Endodermal cell (in vitro differentiated cells): ENCODE data around the gene DUSP5. TPM values are rescaled to one million over a fixed set of nuclear protein-coding genes. Genes with fewer than 3 reads are reported as not detected.
A peak's percentile ranks its signal among the peaks of the same experiment; 100 is the strongest.

Source experiments
- DNase-seq: peaks from one replicate; pipeline ENCODE4 v3.0.0-alpha.2; 2017
- H3K27ac ChIP-seq: 2 replicates; pipeline ENCODE4 v1.5.1; 2013; ENCODE audit warnings: mild to moderate bottlenecking, low read depth, low read length, moderate library complexity
- H3K27me3 ChIP-seq: 2 replicates; pipeline ENCODE4 v1.6.1; 2013; ENCODE audit warnings: mild to moderate bottlenecking, low read length, moderate library complexity; ENCODE audit not compliant: insufficient read depth, control insufficient read depth, poor library complexity, severe bottlenecking
- H3K36me3 ChIP-seq: 2 replicates; pipeline ENCODE4 v1.7.0; 2013; ENCODE audit warnings: mild to moderate bottlenecking, low read length, moderate library complexity; ENCODE audit not compliant: control insufficient read depth, insufficient read depth
- H3K4me1 ChIP-seq: one replicate; pipeline ENCODE4 v1.7.0; 2013; ENCODE audit warnings: low read length; ENCODE audit not compliant: control insufficient read depth, insufficient read depth
- H3K4me3 ChIP-seq: 2 replicates; pipeline ENCODE4 v1.5.1; 2013; ENCODE audit warnings: mild to moderate bottlenecking, low read length, moderate library complexity
- H3K9ac ChIP-seq: 2 replicates; pipeline ENCODE4 v1.6.1; 2013; ENCODE audit warnings: mild to moderate bottlenecking, low read length, moderate library complexity; ENCODE audit not compliant: poor library complexity, severe bottlenecking; ENCODE audit errors: extremely low read depth
- H3K9me3 ChIP-seq: 2 replicates; pipeline ENCODE4 v1.6.1; 2013; ENCODE audit warnings: mild to moderate bottlenecking, low read length, moderate library complexity; ENCODE audit not compliant: control insufficient read depth
- H3K27ac Mint-ChIP-seq: 2 replicates; pipeline ENCODE4 v1.8.0; 2020; ENCODE audit warnings: mixed read lengths
- H3K27me3 Mint-ChIP-seq: 2 replicates; pipeline ENCODE4 v1.8.0; 2021; ENCODE audit warnings: mild to moderate bottlenecking, mixed read lengths; ENCODE audit not compliant: insufficient read depth
- H3K36me3 Mint-ChIP-seq: 2 replicates; pipeline ENCODE4 v1.8.0; 2020; ENCODE audit warnings: low read depth, mixed read lengths
- H3K4me1 Mint-ChIP-seq: 2 replicates; pipeline ENCODE4 v1.8.0; 2020; ENCODE audit warnings: mixed read lengths
- H3K4me3 Mint-ChIP-seq: 2 replicates; pipeline ENCODE4 v1.8.0; 2020; ENCODE audit warnings: mild to moderate bottlenecking, moderate library complexity, mixed read lengths
- H3K9me3 Mint-ChIP-seq: 2 replicates; pipeline ENCODE4 v1.8.0; 2020; ENCODE audit warnings: mild to moderate bottlenecking, mixed read lengths
- WGBS, 2 experiments: methylation state at CpG; one replicate each; pipeline versions ENCODE4 v1.1.5 to v1.1.7; 2013; ENCODE audit warnings: missing lambda C conversion rate in 2 of 2, mixed read lengths in 1 of 2; ENCODE audit not compliant: insufficient coverage in 1 of 2, insufficient read length in 1 of 2; 5-methylcytosine and 5-hydroxymethylcytosine counted together
- total RNA-seq, 2 donors: library from RNA; stranded (reverse); fragmentation: NEBNext Ultra II Directional in 1 of 2; extraction: Animal tissue kit (Norgen Biotek cat#: 25700) in 1 of 2; gene quantifications; 2 replicates in 1 of 2; 3 replicates in 1 of 2; pipeline ENCODE4 v1.2.1, GENCODE V29; 2021
- TF ChIP-seq, protein P1 (sequence below): fragments of 200-600 bp; sonication (generic); conservative IDR thresholded peaks from 2 replicates; pipeline ENCODE4 v1.5.0; 2021; ENCODE audit warnings: antibody characterized with exemption, mild to moderate bottlenecking

DUSP5 gene
- total RNA-seq, 2 donors from 2014 or later: 60.0 to 60.3 TPM

DNA sequence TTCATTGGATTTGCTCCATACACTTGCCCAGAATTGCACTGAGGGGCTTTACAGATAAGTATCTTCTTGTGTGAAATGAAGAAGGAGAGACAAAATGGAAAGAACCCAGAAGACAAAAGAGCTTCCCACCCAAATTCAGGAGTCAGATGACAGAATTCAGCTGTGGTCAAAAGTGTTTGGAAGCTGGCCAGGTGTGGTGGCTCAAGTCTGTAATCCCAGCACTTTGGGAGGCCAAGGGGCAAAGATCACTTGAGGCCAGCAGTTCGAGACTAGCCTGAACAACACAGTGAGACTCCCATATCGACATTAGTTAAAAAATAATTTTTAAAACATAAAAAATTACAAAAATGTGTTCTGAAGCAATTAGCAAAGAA lies 27.1 kb downstream of the DUSP5 start:
- Histone ChIP-seq H3K4me3 (no peak overlapping the region), H3K27ac (no peak overlapping the region), H3K9me3 (no peaks in the 10 kb centered on the region), H3K27me3 (no peaks in the 10 kb centered on the region), H3K36me3 (peaks cover 12% of the 10 kb centered on the region), H3K9ac (no peak overlapping the region), H3K4me1 (peaks cover 14% of the 10 kb centered on the region)
- no peaks in the 10 kb centered on the region for H3K27me3 Mint-ChIP-seq
- H3K9me3 Mint-ChIP-seq: no peaks in the 10 kb centered on the region
- H3K4me3 Mint-ChIP-seq: no peak overlapping the region
- H3K36me3 Mint-ChIP-seq: no peaks in the 10 kb centered on the region
- peak; percentile 38 for DNase-seq
- WGBS, 2 experiments: 86% methylated on average over 1 of the region's 2 CpGs; no CpG with 5 or more reads in 1 of the 2 experiments
- peaks cover 57% of the 10 kb centered on the region for H3K4me1 Mint-ChIP-seq
- TF ChIP-seq, protein P1, sequence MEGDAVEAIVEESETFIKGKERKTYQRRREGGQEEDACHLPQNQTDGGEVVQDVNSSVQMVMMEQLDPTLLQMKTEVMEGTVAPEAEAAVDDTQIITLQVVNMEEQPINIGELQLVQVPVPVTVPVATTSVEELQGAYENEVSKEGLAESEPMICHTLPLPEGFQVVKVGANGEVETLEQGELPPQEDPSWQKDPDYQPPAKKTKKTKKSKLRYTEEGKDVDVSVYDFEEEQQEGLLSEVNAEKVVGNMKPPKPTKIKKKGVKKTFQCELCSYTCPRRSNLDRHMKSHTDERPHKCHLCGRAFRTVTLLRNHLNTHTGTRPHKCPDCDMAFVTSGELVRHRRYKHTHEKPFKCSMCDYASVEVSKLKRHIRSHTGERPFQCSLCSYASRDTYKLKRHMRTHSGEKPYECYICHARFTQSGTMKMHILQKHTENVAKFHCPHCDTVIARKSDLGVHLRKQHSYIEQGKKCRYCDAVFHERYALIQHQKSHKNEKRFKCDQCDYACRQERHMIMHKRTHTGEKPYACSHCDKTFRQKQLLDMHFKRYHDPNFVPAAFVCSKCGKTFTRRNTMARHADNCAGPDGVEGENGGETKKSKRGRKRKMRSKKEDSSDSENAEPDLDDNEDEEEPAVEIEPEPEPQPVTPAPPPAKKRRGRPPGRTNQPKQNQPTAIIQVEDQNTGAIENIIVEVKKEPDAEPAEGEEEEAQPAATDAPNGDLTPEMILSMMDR: no peak
- H3K27ac Mint-ChIP-seq: peak overlapping the region; percentile 10

DNA sequence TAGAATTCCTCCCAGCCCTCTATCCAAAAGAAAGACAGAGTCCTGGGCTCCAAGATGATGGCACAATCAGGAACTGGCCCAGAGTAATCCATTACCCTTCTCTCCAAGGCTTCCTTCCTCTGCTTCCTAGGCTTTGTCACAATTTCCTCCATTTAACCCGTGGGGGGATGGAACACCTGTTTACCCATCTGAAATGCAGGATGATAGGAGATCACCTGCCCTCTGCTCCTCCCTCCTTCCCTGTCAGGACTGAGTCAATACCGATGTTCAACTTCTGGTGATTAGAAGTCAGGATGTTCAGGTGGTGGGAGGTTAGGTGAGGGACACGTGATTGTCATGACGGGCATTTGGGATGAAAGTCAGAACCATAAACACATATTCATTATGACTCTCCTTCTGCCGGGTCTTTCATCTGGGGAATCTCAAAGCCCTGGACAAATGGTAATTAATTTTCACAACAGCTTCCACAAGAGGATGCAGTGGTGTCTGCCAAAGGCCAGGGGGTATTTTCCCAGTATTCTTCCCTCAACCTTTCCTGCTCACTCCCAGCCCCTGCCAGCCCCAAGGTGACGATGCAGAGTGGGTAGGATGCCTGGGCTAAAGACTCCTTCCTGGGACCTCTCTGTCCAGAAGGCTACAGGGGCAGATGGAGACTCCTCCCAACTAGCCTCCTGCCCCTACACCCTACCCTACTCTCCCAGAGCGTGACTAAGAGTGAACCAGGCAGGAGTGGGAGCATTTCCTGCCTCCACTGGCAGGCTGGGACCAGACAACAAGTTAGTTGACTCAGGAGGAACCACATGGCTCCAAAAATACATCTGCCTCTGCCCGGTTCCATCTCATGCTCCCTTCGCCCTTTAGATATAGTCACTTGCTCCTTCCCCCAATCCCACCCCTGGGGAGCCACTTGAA lies 27.9 kb downstream of the DUSP5 start:
- Mint-ChIP-seq H3K27ac (peak overlapping the region; percentile 30), H3K4me1 (peaks cover 60% of the 10 kb centered on the region), H3K4me3 (no peak overlapping the region), H3K9me3 (no peaks in the 10 kb centered on the region), H3K27me3 (no peaks in the 10 kb centered on the region), H3K36me3 (no peaks in the 10 kb centered on the region)
- 92 to 94% methylated on average over 5 to 7 of the region's 9 CpGs for WGBS, 2 experiments
- TF ChIP-seq, protein P1: no peak
- Histone ChIP-seq H3K4me1 (peaks cover 14% of the 10 kb centered on the region), H3K27me3 (no peaks in the 10 kb centered on the region), H3K9me3 (no peaks in the 10 kb centered on the region), H3K27ac (no peak overlapping the region), H3K9ac (no peak overlapping the region), H3K4me3 (no peak overlapping the region), H3K36me3 (peaks cover 10% of the 10 kb centered on the region)
- DNase-seq: peak; percentile 55

DNA sequence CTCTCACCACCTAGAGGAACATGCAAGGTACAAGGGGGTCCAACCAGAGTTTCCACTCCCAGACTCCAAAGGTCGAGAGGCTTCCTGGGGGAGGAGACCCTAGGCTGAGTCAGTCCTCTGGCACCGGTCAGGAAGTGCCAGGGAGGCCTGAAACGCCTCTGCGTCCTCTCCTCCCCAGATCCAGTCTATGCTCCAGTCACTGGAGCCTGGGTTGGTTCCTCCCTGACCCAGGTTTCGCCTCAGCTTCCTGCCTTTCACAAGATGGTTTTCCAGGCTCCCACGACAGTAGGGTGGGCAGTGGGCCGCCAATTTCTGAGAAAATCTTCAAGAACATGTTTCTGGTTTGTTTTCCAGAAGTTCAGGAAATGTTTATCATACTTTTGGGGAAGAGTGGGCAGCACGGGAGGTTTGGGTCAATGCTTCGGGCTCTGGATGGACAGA lies 30.0 kb downstream of the DUSP5 start:
- peak overlapping the region; percentile 0 for H3K27ac Mint-ChIP-seq
- H3K9ac ChIP-seq: no peak overlapping the region
- H3K36me3 ChIP-seq: peaks cover 4% of the 10 kb centered on the region
- H3K9me3 ChIP-seq: no peaks in the 10 kb centered on the region
- 91 to 92% methylated on average over 6 to 9 of the region's 9 CpGs for WGBS, 2 experiments
- no peak overlapping the region for H3K4me3 ChIP-seq
- H3K27me3 ChIP-seq: no peaks in the 10 kb centered on the region
- peaks cover 6% of the 10 kb centered on the region for H3K4me1 ChIP-seq
- TF ChIP-seq, protein P1: no peak
- peaks cover 53% of the 10 kb centered on the region for H3K4me1 Mint-ChIP-seq
- peak; percentile 61 for DNase-seq
- H3K27ac ChIP-seq: no peak overlapping the region
- no peaks in the 10 kb centered on the region for H3K36me3 Mint-ChIP-seq
- H3K9me3 Mint-ChIP-seq: no peaks in the 10 kb centered on the region
- H3K27me3 Mint-ChIP-seq: no peaks in the 10 kb centered on the region
- H3K4me3 Mint-ChIP-seq: no peak overlapping the region
